CD4-positive, alpha-beta T cell (primary cell): ENCODE results near the gene PAPPA. TPM values are rescaled to one million over a fixed set of nuclear protein-coding genes. Genes with fewer than 3 reads are reported as not detected.

Experiments
- ATAC-seq: fragments of 200-7000 bp; cut with Tn5 transposase; one replicate; pipeline ENCODE4 v1.10.0; 2022; ENCODE audit warnings: mild to moderate bottlenecking; ENCODE audit not compliant: poor library complexity
- CTCF ChIA-PET: fragments of 350-600 bp; sonication (Branson Sonifier 250); formaldehyde crosslinking; loops from one replicate; lab custom pipeline; 2021; ENCODE audit warnings: antibody characterized with exemption, inconsistent platforms; lab: Charles Lee
- POLR2A ChIA-PET: fragments of 350-600 bp; sonication (Branson Sonifier 250); formaldehyde crosslinking; loops from one replicate; lab custom pipeline; 2021; ENCODE audit warnings: antibody characterized with exemption, inconsistent platforms; lab: Charles Lee
- DNase-seq, 14 experiments: peaks; one replicate each; pipeline ENCODE4 v3.0.0-alpha.2; 2013 to 2020; ENCODE audit warnings: mixed read lengths in 2 of 14
- H3K27ac ChIP-seq, 2 donors: one replicate each; pipeline versions ENCODE4 v1.5.1 to v1.7.0; 2013; ENCODE audit warnings: low read length in 2 of 2, low read depth in 1 of 2, mild to moderate bottlenecking in 1 of 2
- H3K27me3 ChIP-seq, 2 experiments: 1 replicate in 1 of 2; 2 replicates in 1 of 2; pipeline versions ENCODE4 v1.6.1 to v1.7.0; 2013; ENCODE audit warnings: low read length in 2 of 2, control low read depth in 1 of 2, mild to moderate bottlenecking in 1 of 2, moderate library complexity in 1 of 2; ENCODE audit not compliant: insufficient read depth in 2 of 2, control insufficient read depth in 1 of 2
- H3K36me3 ChIP-seq: one replicate; pipeline ENCODE4 v1.6.1; 2013; ENCODE audit warnings: low read length, control low read depth; ENCODE audit not compliant: insufficient read depth
- H3K4me1 ChIP-seq: one replicate; pipeline ENCODE4 v1.6.1; 2013; ENCODE audit warnings: low read length, control low read depth; ENCODE audit not compliant: insufficient read depth
- H3K4me3 ChIP-seq: one replicate; pipeline ENCODE4 v1.5.1; 2013; ENCODE audit warnings: mild to moderate bottlenecking, low read length, moderate library complexity
- H3K9me3 ChIP-seq, 2 experiments: 1 replicate in 1 of 2; 2 replicates in 1 of 2; pipeline versions ENCODE4 v1.6.1 to v1.7.0; 2013; ENCODE audit warnings: low read length in 2 of 2, mild to moderate bottlenecking in 2 of 2, control low read depth in 1 of 2, moderate library complexity in 1 of 2; ENCODE audit not compliant: control insufficient read depth in 1 of 2, insufficient read depth in 1 of 2
- H3K27ac Mint-ChIP-seq: one replicate; pipeline ENCODE4 v1.8.0; 2020; ENCODE audit warnings: mixed read lengths
- H3K27me3 Mint-ChIP-seq: one replicate; pipeline ENCODE4 v1.8.0; 2021; ENCODE audit warnings: mixed read lengths
- H3K36me3 Mint-ChIP-seq: one replicate; pipeline ENCODE4 v1.8.0; 2021; ENCODE audit warnings: low read depth, mixed read lengths
- H3K4me1 Mint-ChIP-seq: one replicate; pipeline ENCODE4 v1.8.0; 2021; ENCODE audit warnings: low read depth, mixed read lengths
- H3K4me3 Mint-ChIP-seq: one replicate; pipeline ENCODE4 v1.8.0; 2020; ENCODE audit warnings: mild to moderate bottlenecking, mixed read lengths
- H3K9me3 Mint-ChIP-seq: one replicate; pipeline ENCODE4 v1.8.0; 2020; ENCODE audit warnings: mixed read lengths
- CTCF ChIP-seq: fragments of 200-600 bp; IDR thresholded peaks from one replicate; pipeline ENCODE4 v1.8.0; 2022; ENCODE audit warnings: antibody characterized with exemption, mild to moderate bottlenecking
- intact Hi-C, 2 experiments: fragments of 100-400 bp; cut with DNase I in 1 of 2; cut with micrococcal nuclease in 1 of 2; formaldehyde crosslinking; loops; one replicate each; pipeline versions ENCODE4 v1.15.1 to v1.9.0; 2023 to 2025; cut with DNase I, micrococcal nuclease
- total RNA-seq, 174 experiments: library from RNA in 2 of 174; stranded (reverse) in 2 of 174; gene quantifications; one replicate each; pipeline ENCODE4 v1.2.3 and lab custom pipeline; 2021 to 2026

The PAPPA gene
- total RNA-seq, 2 experiments from 2014 or later: 0.03 TPM; not detected in 1

- Histone ChIP-seq H3K4me3 (no peak overlapping the region), H3K4me1 (no peaks in the 10 kb centered on the region), H3K9me3 (peaks cover 0 to 5% of the 10 kb centered on the region in 2 experiments), H3K27me3 (peaks cover 0 to 2% of the 10 kb centered on the region in 2 experiments), H3K27ac (no peak overlapping the region), H3K36me3 (no peaks in the 10 kb centered on the region)
- intact Hi-C loops: no loop called here
- no peak overlapping the region for H3K4me3 Mint-ChIP-seq
- H3K36me3 Mint-ChIP-seq: no peaks in the 10 kb centered on the region
- H3K27me3 Mint-ChIP-seq: peaks cover 7% of the 10 kb centered on the region
- no peaks in the 10 kb centered on the region for H3K4me1 Mint-ChIP-seq
- H3K9me3 Mint-ChIP-seq: no peaks in the 10 kb centered on the region
- no peak for DNase-seq
- ATAC-seq: no peak
- no peak for TF ChIP-seq CTCF
- CTCF ChIA-PET: no interaction called here
- no peak overlapping the region for H3K27ac Mint-ChIP-seq
- POLR2A ChIA-PET: no interaction called here
These were observed 165.9 kb downstream of the PAPPA start for GRCh38 chr9:116319480-116319879.

- H3K27me3 Mint-ChIP-seq: peaks cover 7% of the 10 kb centered on the region
- no peak overlapping the region for H3K27ac Mint-ChIP-seq
- Histone ChIP-seq H3K4me3 (no peak overlapping the region), H3K9me3 (peaks cover 0 to 5% of the 10 kb centered on the region in 2 experiments), H3K4me1 (no peaks in the 10 kb centered on the region), H3K36me3 (no peaks in the 10 kb centered on the region), H3K27ac (no peak overlapping the region), H3K27me3 (peaks cover 0 to 2% of the 10 kb centered on the region in 2 experiments)
- H3K36me3 Mint-ChIP-seq: no peaks in the 10 kb centered on the region
- DNase-seq (no peak), ATAC-seq (no peak)
- H3K4me3 Mint-ChIP-seq: no peak overlapping the region
- intact Hi-C loops: loop anchor here in 1 of 2 experiments (10.0 kb wide), 1 partner anchor 265 kb away; no protein-coding TSS in a partner anchor
- H3K4me1 Mint-ChIP-seq: no peaks in the 10 kb centered on the region
- POLR2A ChIA-PET: no interaction called here
- no peaks in the 10 kb centered on the region for H3K9me3 Mint-ChIP-seq
- CTCF ChIA-PET: no interaction called here
- no peak for TF ChIP-seq CTCF
These were observed 166.7 kb downstream of the PAPPA start for GRCh38 chr9:116320290-116320689.

GRCh38 chr9:116322521-116322920, 168.9 kb downstream of the PAPPA start:
- Mint-ChIP-seq H3K27ac (no peak overlapping the region), H3K36me3 (no peaks in the 10 kb centered on the region), H3K27me3 (peaks cover 7% of the 10 kb centered on the region), H3K9me3 (no peaks in the 10 kb centered on the region), H3K4me3 (no peak overlapping the region), H3K4me1 (no peaks in the 10 kb centered on the region)
- ATAC-seq: no peak
- ChIA-PET CTCF (no interaction called here), POLR2A (no interaction called here)
- Histone ChIP-seq H3K36me3 (no peaks in the 10 kb centered on the region), H3K4me3 (no peak overlapping the region), H3K27me3 (peaks cover 0 to 2% of the 10 kb centered on the region in 2 experiments), H3K4me1 (no peaks in the 10 kb centered on the region), H3K27ac (no peak overlapping the region), H3K9me3 (peaks cover 0 to 5% of the 10 kb centered on the region in 2 experiments)
- intact Hi-C loops: loop anchor here in 1 of 2 experiments (10.0 kb wide), 1 partner anchor 268 kb away; no protein-coding TSS in a partner anchor
- DNase-seq: no peak
- TF ChIP-seq CTCF: no peak
